ENCODE data around the gene HDAC10.

The HDAC10 gene

DNA sequence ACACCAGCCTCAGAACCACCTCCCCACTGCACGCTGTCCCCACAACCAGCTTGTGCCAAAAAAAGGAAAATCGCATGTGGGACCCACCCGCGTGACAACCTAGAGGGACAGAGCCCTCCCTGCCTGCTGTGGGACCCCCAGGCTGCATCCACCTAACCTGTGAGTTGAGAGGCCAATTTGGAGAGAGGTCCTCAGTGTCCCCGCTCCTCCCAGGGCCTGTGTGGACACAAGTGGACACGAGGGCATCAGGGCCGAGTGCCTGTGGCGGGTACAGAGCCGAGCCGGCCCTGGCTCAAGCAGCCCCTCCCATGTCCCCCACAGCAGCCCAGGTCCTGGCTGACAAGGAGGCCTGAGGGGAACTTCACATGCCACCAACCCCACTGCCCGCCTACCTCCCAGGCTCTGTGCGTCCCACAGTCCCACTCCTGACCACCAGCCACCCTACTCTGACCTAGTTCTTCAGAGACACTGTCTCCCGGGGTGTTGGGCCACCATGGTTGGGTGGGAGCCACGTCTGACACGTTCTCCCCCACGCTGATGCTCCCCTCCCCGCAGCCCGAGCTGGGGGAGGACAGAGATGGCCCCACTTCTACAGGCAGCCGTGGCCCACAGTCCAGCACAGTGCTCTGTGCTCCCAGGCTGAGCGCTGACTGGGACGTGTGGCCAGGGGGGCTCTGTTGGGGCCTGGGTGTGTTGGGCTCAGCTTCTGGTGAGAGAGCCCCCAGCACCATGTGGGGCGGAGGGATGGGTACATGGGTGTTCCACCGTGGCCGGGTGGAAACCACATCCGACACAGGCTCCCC is 31.1 kb downstream of the HDAC10 start:
- in situ Hi-C loops (cut with HindIII; ENCODE audit: low sequenced_read_pairs) = no loop called here
- TF ChIP-seq, protein P1, sequence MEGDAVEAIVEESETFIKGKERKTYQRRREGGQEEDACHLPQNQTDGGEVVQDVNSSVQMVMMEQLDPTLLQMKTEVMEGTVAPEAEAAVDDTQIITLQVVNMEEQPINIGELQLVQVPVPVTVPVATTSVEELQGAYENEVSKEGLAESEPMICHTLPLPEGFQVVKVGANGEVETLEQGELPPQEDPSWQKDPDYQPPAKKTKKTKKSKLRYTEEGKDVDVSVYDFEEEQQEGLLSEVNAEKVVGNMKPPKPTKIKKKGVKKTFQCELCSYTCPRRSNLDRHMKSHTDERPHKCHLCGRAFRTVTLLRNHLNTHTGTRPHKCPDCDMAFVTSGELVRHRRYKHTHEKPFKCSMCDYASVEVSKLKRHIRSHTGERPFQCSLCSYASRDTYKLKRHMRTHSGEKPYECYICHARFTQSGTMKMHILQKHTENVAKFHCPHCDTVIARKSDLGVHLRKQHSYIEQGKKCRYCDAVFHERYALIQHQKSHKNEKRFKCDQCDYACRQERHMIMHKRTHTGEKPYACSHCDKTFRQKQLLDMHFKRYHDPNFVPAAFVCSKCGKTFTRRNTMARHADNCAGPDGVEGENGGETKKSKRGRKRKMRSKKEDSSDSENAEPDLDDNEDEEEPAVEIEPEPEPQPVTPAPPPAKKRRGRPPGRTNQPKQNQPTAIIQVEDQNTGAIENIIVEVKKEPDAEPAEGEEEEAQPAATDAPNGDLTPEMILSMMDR (IDR thresholded peaks at IDR 0.05; ENCODE audit: low read depth, low read length, missing control alignments) = no peak

DNA sequence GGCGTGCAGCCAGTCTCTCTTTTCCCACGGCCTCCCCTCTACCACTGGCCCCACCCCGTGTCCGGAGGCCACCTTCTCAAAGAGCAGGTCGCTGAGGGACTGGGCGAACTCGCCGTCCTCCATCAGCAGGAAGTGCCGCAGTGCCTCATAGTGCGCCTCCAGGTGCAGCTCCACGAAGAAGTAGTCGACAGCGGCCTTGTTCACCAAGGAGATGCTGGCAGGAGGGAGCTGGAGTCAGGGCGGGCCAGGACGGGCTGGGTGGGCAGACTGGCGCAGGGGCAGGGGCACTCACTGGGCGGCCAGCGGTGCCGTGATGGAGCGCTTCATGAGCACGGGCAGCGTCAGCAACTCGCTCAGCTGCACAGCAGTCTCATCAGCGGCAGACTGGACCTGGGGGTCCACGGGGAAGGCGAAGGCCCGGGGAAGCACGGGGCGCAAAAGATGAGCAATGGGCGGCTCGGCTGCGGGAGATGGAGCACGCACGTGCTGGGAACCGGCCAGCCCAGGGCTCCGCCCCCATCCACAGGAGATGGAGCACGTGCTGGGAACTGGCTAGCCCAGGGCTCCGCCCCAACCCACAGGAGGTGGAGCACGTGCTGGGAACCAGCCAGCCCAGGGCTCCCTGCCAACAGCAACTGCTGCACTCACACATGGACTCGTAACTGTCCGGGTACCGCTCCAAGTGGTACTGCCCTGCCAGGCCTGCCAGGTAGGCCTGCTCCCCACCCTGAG is 31.9 kb downstream of the HDAC10 start:
- TF ChIP-seq, protein P1 (IDR thresholded peaks at IDR 0.05; ENCODE audit: low read depth, low read length, missing control alignments) = no peak
- no peak overlapping the region for H3K4me3 ChIP-seq (ENCODE audit: low read depth, low read length)
- in situ Hi-C loops (cut with HindIII; ENCODE audit: low sequenced_read_pairs) = no loop called here
- peak; percentile 55 for DNase-seq (ENCODE audit: low read depth)

More for the DNA sequence above, 31.1 kb downstream of the HDAC10 start:
- no peak for DNase-seq (ENCODE audit: low read depth)
- no peak overlapping the region for H3K4me3 ChIP-seq (ENCODE audit: low read depth, low read length)

DNA sequence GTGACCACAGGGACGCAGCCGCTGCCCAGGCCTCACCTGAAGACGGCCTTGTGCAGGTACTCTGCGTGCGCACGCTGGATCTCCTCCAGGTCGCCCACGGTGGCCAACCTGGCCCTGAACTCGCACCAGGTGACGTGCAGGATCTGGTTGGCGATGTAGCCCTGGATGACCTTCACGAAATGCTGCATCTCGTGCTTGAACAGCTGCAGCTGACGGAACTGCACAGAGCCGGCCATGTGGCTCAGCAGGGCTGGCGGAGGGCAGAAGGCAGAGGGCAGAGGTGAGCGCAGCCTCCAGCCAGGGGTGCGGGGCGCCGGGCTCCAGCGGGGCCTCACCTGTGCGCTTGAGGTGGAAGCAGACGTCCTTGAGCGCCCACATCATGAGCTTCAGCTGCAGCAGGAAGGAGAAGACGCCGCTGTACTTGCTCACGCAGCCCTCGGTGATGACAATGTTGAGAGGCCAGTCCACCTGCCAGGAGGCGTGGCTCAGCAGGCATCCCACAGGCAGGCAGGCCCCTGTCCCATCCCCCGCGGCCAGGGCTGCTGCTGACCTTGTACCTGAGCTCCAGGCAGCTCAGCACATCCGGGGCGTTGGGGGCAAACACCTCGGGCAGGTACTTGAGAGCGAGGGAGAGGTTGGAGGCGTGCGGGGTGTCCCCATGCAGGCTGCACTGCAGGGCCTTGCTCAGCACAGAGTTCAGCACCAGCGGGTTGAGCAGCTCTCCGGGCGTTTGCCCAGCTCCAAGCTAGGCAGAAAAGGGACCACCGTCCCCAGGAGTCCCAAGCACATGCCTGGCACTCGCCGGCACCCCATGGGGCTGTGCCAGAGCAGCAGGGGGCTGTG is 32.7 kb downstream of the HDAC10 start:
- in situ Hi-C loops (cut with HindIII; ENCODE audit: low sequenced_read_pairs) = no loop called here
- TF ChIP-seq, protein P1 (IDR thresholded peaks at IDR 0.05; ENCODE audit: low read depth, low read length, missing control alignments) = no peak

DNA sequence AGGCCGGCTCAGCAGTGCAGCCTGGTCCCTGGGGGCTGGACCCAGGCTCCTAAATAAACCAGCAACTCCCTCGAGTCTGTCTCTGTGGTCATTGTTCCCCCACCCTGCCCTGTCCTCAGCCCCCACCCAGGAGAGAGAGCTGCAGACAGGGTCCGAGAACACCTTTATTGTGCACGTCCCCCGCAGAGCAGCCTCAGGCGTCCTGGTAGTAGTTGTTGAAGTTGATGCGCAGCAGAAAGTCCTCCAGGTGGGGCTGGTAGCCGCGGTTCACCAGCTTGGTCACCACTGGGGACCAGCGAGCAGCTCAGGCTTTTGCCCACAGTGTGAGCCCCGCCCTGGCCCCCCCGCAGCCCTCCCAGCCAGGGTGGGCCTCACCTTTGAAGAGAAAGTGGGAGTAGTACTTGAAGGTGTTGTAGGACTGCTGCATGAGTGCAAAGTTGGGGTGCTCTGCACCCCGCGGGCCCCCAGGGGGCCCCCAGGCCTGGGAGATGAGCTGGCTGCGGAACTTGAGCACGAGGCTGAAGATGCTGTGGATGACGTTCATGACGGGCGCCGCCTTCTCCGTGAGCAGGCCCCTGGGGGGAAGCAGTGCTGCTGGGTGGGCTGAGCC is 33.4 kb downstream of the HDAC10 start:
- no peak overlapping the region for H3K4me3 ChIP-seq (ENCODE audit: low read depth, low read length)
- no peak for DNase-seq (ENCODE audit: low read depth)
- in situ Hi-C loops (cut with HindIII; ENCODE audit: low sequenced_read_pairs) = no loop called here
- TF ChIP-seq, protein P1 (IDR thresholded peaks at IDR 0.05; ENCODE audit: low read depth, low read length, missing control alignments) = no peak

More for the DNA sequence above, 32.7 kb downstream of the HDAC10 start:
- no peak for DNase-seq (ENCODE audit: low read depth)
- no peak overlapping the region for H3K4me3 ChIP-seq (ENCODE audit: low read depth, low read length)

DNA sequence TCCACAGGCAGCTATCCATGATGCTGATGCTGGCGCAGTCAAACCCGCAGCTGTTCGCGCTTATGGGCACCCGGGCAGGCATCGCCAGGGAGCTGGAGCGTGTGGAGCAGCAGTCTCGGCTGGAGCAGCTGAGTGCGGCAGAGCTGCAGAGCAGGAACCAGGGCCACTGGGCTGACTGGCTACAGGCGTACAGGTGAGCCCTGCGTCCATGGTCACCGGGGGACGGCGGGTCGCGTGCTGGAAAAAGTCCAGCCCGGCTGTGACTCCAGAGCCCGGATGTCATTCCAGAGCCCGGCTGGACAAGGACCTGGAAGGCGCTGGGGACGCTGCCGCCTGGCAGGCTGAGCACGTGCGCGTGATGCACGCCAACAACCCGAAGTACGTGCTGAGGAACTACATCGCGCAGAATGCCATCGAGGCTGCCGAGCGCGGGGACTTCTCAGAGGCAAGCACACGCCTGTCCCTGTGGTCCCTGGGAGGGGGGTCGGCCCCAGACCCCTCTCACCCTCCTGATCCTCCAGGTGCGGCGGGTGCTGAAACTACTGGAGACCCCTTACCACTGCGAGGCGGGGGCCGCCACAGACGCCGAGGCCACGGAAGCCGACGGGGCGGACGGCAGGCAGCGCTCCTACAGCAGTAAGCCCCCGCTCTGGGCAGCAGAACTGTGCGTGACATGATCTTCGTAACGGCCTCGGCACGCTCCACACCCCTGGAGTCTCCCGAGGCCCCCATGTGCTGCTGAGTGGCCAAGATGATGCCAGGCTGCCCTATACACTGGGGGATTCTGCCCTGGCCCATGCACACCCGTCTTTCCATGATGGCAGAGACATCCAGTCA is 34.2 kb downstream of the HDAC10 start:
- in situ Hi-C loops (cut with HindIII; ENCODE audit: low sequenced_read_pairs) = no loop called here
- H3K4me3 ChIP-seq (ENCODE audit: low read depth, low read length) = no peak overlapping the region
- no peak for DNase-seq (ENCODE audit: low read depth)
- TF ChIP-seq, protein P1 (IDR thresholded peaks at IDR 0.05; ENCODE audit: low read depth, low read length, missing control alignments) = no peak
